HCEC 1CT (cell line): Measurements from ENCODE around the gene MS4A12.
"Not testable (repeated sequence)": the region's sequence is repeated elsewhere in the genome, so short reads cannot be mapped to it uniquely, and the experiment has no call there.

ENCODE experiments used
- DNase-seq: peaks from one replicate; pipeline ENCODE4 v3.0.0-alpha.2; 2017

MS4A12 gene

DNA sequence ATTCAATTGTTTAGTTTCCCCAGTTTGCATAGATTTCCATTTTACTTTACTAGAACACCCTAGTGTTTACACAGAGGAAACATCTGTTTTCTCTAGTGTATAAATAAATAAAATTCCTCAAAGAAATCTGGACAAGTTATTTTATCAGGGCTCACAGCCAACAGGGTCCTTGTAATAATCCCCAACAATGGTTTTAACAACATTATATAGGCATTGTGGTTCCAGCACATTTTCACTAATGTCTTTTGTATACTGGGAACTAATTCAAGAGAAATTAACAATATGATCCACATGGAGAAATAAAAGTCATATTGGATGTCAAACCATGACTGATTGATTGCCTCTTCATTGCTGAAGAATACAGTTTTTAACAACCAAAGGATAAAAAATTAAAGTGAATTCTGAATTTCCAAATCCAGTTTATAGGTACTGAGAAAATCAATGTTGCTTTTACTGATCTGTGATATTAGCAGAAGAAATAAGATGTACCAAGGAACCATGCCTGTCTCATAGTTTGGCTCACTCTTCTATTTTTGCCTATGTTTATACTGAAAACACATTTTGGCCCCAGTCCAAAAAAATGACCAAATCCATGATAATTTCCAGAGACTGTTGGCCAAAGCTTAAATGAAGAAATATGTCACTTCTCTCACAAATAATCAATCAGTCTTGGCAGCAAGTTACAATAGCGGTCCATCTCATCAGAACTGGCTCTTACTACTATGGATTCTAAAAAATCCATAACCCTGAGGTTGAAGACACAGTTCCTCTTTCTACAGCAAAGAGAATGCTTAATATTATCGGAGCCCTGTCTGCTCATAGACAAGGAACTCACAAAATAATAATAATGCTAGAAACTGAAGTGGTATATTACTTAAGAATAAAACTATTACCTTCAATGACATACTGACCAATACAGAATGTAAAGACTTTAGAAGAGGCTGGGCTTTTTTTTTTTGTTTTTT, 21.2 kb downstream of the MS4A12 start:
- no peak for DNase-seq

DNA sequence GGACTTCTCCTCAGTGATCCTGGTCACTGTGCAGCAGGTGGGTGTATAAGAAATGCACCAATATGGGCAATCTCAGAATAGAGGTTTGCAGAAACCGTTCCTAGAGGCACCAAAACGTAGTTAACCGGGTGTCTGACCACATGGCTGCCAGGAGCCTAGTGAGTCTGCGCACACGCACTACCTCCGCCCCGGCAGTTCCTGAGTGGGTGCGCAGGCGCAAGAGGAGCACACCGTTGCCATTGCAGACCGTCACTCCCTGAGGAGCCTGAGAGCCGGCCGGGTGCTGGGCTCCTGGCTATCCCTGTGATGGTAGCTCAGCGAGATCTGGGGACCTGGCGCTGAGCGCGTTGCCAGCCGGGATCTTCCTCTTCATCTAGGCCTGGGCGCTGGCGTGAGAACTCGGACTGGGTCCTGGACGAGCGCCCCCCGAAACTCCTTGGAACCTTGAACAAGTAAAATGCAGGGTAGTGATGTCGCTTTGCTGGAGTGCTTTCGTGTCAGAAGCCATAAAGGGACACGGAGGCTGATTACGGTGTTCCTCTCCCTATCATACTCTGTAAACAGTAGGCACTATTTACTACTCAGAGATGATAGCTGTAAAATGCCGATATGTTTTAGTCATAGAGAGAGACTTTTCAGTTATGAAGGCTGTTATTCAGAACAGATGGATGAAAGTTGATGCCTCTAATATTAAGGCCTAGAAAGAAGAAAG, 22.7 kb downstream of the MS4A12 start, which contains the start of gene MS4A13:
MS4A13 (plus strand) TSS at position 249 of the 712 bp plus-strand sequence. CDS start 2,692 bp downstream, outside the sequence.
- no peak for DNase-seq

DNA sequence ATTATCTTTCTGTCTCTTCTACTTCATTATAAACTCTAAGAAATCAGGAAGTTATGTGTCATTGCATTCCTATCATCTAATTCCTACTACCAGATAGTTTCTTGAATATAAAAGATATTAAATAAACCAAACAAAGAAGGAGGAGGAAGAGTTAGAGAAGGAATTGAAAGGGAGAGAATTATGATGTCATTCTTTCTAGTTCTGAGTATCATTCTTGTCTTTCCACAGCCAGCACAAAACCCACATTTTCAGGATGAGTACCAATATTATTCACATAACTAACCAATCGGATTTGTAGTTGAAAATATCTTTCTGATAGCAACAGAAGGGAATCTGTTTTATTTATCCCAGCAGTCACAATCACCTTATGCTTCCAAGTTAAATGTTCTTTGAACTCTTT, 35.9 kb downstream of the MS4A12 start:
- DNase-seq: no peak

DNA sequence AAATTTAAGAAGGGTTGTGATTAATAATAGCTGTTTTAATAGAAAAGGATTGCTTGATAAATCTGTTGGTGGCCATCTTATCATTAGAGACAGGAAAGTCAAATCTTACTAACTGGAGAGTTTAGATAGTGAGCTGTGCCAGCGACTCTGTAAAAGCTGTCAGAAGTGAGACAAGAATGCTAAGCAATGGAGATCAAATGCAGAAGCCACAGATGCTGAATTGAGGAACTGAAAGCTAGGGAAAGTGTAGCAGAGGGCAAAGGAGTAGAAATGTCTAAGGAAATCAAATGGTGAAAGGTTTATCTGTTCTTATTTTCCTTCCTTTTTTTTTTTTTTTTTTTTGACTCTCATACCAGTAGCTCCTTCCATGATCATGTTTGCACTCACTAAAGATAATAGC, 36.4 kb downstream of the MS4A12 start:
- no peak for DNase-seq

DNA sequence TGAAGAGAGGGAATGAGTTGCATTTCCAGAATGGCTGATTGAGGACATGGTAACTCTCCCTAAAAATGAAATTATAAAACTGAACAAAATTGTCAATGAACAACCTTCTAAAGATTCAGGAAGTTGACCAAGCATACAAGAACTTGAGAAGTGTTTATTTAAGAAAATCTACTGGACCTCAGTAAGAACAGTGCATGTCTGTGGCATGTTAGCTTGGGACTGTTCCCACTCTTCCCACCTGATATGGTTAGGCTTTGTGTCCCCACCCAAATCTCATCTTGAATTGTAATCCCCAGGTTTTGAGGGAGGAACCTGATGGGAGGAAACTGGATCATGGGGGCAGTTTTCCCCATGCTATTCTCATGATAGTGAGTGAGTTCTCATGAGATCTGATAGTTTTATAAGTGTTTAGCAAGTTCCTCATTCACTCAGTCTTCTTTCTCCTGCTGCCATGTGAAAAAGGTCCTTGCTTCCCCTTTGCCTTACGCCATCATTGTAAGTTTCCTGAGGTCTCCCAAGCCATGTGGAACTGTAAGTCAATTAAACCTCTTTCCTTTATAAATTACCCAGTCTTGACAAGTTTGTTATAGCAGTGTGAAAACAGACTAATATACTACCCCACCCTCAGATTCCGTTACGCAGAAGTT, 38.0 kb downstream of the MS4A12 start:
- no peak for DNase-seq

DNA sequence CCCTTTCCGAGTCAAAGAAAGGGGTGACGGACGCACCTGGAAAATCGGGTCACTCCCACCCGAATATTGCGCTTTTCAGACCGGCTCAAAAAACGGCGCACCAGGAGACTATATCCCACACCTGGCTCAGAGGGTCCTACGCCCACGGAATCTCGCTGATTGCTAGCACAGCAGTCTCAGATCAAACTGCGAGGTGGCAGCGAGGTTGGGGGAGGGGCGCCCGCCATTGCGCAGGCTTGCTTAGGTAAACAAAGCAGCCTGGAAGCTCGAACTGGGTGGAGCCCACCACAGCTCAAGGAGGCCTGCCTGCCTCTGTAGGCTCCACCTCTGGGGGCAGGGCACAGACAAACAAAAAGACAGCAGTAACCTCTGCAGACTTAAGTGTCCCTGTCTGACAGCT, 39.8 kb downstream of the MS4A12 start:
- DNase-seq: not testable (repeated sequence)

DNA sequence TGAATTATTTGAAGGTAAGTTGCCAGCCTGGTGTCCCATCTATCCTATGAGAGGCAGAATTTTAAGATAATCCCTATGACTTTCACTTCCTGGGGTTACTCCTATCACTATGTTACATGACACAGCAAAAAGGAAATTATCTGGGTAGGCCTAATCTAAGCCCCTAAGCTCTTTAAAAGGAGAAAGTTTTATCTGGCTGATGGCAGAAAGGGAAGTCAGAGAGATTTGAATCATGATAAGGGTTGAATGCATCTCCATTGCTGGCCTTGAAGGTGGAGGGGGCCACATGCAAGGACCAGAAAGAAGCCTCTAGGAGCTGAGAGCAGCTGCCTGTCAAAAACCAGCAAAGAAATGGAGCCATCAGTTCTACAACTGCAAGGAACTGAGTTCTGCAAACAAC, 46.0 kb downstream of the MS4A12 start:
- not testable (repeated sequence) for DNase-seq

DNA sequence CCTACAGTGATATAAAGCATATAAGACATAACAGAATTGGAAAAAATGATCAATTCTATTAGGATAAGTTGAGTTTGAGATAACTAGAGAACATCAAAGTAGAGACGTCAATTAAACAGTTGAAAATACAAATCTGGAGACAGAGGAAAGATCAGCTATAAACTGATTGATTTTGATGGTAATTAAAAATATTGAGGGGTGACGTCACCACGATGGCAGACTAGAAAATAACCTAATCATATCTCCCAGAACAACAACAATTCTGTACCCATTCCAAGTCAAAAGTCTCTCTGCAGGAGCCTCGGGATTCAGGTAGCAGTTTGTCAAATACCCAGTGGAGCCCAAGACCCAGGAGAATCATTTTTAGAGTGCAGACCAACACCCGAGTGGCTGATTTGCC, 51.5 kb downstream of the MS4A12 start:
- no peak for DNase-seq
